Posterior vena cava (tissue), 2 donors: ENCODE measurements around the gene TTLL6. TPM values are rescaled to one million over a fixed set of nuclear protein-coding genes. Genes with fewer than 3 reads are reported as not detected.
A peak's percentile ranks its signal among the peaks of the same experiment; 100 is the strongest.

Experiments
- DNase-seq: peaks from one replicate; pipeline ENCODE4 v3.0.0-alpha.2; 2020; ENCODE audit warnings: low spot score
- intact Hi-C, 2 donors: fragments of 100-400 bp; cut with DNase I; formaldehyde crosslinking; loops; one replicate each; pipeline versions ENCODE4 v1.14.1 to v1.14.2; 2022 to 2023
- total RNA-seq, 2 donors: library from RNA; stranded (reverse); fragmentation: NEBNext Ultra II Directional; extraction: Animal tissue kit (Norgen Biotek cat#: 25700); gene quantifications; one replicate each; pipeline ENCODE4 v1.2.1, GENCODE V29; 2021
- donor health status: DM: yes; HTN: yes; CAD: no.
- donor health status: DM: yes; HTN: yes; CAD: no.

The TTLL6 gene
- total RNA-seq, 2 donors from 2014 or later = 0.46 TPM; not detected in 1

DNA sequence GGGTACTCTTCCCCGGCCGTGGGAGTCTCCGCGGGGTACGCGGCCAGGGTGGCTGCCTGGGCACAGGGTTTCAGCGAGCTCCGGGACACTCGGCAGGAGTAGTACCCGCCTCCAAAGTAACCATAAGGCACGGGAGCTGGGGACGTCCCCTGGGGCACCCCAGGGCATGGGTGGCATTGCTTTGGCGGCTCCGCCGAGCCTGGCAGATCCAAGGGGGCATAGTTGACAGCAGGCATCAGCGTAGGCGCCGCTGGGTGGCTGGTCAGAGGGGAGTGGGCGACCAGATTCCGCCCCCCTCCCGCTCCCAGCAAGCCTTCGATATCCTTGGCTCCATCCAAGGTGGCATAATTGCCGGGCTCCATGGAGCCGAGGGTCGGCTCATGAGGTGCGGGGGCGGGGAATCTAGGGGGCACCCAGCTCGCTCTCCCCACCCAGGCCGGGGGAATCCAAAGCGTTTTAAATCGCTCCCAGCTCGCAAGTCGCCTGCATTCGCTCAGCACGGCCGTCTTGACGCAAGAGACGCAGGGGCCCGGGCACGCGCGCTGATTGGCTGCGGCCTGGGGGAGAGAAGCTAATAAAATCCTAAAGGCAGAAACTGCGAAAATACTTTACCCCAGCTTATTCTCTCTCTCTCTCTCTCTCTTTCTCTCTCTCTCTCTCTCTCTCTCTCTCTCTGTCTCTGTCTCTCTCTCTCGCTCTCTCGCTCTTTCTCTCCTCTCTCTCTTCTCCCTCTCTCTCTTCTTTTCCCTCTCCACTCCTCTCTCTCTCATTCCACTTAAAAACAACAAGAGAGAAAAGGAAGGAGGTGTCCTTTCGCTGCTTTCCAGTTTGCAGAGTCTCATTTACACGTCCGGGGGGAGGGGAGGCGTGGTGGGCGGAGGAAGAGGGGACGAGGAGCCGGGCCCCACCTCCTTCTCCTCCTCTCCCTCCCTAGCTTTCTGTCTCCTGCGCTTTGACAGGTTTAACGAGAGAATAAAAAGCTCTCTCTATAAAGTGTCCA lies 88.5 kb downstream of the TTLL6 start, which contains the start of gene HOXB13:
Gene HOXB13, minus strand, starts transcription at position 519 of the 1,000 bp plus-strand sequence. Its CDS starts 157 bp downstream, at position 362.
- intact Hi-C loops = loop anchor here in 1 of 2 donors (10.0 kb wide), 1 partner anchor 146 kb away; no protein-coding TSS in a partner anchor
- no peak for DNase-seq

DNA sequence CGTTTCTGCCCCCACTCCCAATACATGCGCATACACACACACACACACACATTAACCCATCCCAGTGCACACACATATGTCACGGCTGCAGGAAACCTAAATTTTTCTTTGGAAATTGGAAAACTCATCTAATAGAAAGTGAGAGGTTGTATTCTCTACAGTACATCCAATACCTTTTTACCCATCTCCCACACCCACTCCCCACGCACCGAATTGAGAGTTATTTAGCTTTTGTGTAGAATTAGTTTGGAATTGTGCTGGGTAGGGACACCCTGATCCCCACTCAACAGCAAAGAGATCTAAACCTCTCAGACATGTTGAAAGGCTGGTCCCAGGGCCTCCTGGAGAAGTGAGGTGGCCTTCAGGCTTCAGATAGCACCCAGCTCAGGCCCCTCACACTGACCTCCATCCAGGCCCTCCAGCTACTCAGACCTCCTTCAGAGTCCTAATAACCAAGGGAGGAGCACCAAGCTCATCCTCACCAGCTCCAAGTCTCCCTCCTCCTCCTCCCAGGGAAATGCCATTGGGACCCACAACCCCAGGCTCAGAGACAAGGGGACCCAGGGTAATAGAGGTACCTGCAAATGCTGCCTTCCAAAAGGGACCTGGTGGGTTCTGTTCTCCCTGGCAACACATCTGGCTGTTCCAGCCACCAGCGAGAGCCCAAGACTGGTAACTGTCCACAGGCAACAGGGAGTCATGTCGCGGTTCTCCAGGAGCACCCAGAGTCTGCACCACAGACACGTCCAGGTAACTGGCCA lies 89.4 kb downstream of the TTLL6 start:
- intact Hi-C loops = loop anchor here in 1 of 2 donors (2.0 to 10.0 kb wide), 2 partner anchors 63 to 147 kb away; no protein-coding TSS in a partner anchor
- no peak for DNase-seq

DNA sequence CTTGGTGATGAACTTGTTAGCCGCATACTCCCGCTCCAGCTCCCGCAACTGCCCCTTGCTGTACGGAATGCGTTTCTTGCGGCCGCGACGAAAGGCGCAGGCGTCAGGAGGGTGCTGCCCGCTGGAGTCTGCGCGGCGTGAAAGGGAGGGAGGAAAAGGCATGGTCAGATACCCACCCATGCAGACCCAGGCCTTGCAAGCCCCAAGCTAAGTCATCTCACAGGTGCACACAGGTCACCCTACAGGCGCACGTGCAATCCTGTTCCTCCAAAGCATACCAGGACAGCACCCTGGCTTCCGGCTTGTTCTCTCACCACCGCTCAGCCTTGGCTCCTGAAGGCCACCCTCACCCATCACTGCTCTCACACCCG lies 90.1 kb downstream of the TTLL6 start:
- intact Hi-C loops = loop anchor here in 1 of 2 donors (2.0 to 10.0 kb wide), 2 partner anchors 64 to 148 kb away; no protein-coding TSS in a partner anchor
- no peak for DNase-seq

DNA sequence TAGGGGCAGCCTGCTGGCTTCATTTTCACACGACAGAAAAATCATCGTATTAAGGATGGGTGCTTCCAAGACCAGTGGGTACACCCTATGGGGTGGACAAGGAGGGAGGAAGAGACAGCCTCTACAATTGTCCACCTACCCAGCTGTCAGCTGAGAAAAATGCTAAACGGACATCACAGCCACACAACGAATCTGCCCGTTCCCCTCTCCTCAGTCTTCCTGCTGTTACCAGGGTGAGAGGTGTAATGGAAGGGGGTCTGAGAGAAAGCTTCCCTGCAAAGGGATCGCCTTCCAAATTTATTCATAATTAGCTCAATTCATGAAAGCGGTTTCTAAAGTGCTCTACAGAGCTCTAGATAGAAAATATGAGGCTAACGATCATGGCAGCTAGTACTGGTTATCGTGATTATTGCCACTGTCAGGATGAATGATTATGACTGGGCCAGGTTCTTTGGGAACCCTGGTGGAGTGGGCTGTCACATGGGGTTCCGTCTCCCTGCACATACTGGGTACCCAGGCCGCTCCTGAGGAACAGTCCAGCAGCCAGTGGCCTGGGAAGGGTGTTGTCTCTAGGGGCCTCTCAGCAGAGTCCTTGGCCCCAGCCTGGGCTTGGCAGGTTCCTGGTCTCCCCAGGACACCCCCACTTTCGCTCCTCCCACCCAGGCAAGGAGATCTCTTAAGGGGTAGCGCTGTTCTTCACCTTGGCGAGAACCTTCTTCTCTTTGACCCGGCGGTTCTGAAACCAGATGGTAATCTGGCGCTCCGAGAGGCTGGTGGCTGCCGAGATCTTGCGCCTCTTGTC lies 90.7 kb downstream of the TTLL6 start:
- intact Hi-C loops = loop anchor here in 1 of 2 donors (2.0 to 10.0 kb wide), 2 partner anchors 64 to 148 kb away; no protein-coding TSS in a partner anchor
- DNase-seq = no peak

DNA sequence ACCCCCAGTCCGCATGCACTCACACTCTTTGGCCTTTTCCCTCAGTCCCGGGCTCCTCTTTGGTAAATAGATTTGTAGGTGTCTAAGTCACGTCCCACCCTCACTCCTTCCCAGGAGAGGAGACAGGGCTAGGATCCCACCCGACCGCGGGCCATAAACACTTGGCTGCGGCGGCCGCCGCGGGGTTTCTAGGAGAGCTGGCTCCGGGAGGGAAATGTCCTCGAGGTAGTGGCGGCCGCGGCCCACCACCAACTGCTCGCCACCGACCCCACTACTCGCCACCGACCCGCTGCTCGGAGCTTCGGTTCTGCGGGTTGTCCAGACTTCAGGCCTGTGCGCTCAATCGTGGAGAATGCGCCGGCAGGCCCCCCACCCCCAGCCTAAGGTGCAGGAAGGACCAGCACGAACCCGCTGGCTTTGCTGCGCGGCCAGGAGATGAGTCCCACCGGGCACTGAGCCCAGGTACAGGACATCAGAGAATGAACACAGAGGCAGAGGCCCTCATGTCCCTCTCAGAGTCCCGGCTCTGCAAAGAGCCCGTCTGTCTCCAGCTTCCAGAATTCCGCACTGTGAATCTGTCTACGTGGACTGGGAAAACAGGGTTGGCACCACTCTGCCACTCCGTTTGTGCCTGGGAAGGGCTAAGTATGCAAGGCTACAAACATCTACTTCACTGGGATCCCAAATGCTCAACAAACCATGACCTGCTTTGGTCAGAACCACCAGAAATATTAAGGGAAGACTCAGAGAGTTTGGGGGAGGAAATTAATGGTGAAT lies 91.6 kb downstream of the TTLL6 start:
- intact Hi-C loops = loop anchor here (2.0 to 10.0 kb wide), 3 partner anchors 47 to 149 kb away; no protein-coding TSS in a partner anchor
- DNase-seq = no peak

DNA sequence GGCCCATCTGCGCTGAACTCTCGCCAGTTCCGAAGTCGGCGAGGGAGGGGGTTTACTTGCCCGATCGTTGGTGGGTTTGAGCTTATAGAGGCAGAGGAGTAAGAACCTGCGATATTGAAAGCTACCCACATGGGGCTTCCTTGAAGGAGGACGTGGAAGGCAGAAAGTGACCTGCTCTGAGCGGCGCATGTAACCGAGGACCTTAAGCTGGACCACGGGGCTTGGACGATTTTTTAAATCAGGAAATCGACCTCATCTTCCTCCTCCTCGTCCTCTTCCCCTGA lies 92.1 kb downstream of the TTLL6 start:
- no peak for DNase-seq
- intact Hi-C loops = loop anchor here (2.0 to 10.0 kb wide), 2 partner anchors 46 to 150 kb away; no protein-coding TSS in a partner anchor

DNA sequence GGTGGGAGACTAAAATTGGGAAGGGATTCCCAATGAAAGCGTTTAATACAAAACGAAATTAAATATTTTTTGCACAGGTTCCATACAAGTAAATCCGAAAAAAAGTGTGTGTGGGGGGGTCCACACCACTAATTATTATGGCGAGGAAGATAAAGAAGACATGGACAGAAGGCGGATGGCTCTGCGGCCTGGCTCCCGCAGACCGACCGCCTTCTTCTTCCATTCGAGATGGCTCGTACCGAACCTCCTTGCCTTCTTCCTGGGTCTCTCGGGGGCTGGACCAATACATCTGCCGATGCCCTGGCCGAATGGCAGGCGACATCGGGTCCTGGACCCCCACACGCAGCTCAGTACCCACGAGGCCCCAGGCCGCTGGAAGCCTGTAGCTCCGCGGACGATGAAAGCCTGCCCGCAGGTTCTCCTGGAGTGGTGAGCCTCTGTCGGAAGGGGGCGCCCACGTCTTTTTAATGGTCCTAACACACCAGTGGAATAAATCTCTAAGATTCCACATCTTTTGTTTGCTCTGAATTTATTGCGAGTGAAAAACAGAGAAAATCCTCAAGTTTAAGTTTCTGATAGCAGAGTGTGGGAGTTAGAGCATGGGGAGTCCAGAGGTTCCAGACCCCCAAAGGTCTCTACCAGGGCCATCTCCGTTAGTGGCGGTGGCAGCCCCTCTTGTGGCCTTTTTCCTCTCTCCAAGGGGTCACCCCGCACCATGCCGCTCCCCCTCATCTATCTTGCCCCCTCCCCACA lies 92.6 kb downstream of the TTLL6 start:
- DNase-seq = peak; percentile 96

DNA sequence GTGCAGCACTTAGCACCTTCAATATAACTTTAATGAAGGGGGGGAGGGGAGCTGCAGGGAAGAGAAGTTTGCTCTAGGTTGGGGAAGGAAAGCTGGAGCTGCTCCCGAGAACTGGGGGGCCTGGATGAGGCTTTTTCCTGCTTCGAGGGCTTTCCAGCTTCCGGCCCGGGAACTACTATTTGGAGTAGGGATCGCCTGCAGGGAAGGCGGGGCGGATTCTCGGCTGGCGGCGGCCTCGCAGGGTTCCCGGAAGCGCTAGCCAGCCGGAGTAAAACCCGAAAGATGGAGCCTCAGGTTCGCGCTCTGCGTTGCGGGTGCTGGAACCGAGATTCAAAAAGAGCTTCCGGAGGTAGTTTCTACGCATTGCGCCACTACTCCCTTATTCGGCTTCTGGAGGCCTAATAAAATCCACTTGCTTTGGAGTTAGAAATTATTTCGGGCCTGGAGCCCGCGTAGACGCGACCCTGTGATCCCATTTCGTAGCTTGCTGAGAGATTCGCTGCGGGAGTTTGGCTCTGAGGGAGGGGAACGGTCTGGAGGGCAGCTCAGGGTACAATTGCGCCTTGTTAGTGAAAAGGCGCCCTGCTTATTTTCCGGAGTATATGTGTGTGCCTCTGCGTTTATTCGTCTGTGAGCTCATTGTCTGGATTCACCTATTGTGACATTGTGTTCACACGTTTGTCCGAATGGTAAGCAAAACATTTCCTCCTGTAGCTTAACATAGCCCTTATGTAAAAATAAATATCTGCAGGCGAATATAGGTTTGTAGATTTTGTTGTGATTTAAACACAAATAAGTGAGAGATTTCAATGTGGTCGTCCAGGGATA lies 93.4 kb downstream of the TTLL6 start:
- intact Hi-C loops = loop anchor here (2.0 to 10.0 kb wide), 4 partner anchors 45 to 154 kb away; no protein-coding TSS in a partner anchor
- no peak for DNase-seq

More for the DNA sequence above, 92.6 kb downstream of the TTLL6 start:
- intact Hi-C loops = loop anchor here (2.0 to 10.0 kb wide), 4 partner anchors 46 to 153 kb away; no protein-coding TSS in a partner anchor

DNA sequence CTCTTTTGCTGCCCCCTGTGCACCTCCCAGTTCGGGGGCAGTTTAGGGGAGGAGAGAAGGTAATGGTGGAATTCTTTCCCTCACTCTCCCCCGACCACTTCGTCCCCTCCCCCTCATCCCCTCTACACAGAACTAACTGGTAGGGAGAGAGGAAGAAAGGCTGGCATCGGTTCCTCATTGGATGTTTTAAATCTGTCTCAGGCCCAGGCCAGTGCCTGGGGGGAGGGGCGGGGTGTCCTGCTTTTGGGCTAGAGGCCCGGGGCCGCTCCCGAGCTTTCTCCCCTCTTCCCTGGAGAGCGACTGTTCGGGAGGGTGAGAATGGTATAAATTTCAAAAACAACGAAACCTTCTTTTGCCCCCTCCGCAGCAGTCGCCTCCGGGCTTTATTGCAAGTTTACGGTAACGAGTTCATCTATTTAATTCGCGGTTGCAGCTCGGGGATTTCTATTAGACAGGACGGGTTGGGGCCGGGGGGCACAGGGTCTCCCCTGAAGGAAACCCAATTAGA lies 94.1 kb downstream of the TTLL6 start, which contains the start of gene PRAC2:
Gene PRAC2, plus strand, starts transcription at position 271 of the 508 bp plus-strand sequence. CDS start 1,226 bp downstream, outside the sequence.
- intact Hi-C loops = loop anchor here (5.0 to 10.0 kb wide), 3 partner anchors 69 to 154 kb away; no protein-coding TSS in a partner anchor
- DNase-seq = no peak

DNA sequence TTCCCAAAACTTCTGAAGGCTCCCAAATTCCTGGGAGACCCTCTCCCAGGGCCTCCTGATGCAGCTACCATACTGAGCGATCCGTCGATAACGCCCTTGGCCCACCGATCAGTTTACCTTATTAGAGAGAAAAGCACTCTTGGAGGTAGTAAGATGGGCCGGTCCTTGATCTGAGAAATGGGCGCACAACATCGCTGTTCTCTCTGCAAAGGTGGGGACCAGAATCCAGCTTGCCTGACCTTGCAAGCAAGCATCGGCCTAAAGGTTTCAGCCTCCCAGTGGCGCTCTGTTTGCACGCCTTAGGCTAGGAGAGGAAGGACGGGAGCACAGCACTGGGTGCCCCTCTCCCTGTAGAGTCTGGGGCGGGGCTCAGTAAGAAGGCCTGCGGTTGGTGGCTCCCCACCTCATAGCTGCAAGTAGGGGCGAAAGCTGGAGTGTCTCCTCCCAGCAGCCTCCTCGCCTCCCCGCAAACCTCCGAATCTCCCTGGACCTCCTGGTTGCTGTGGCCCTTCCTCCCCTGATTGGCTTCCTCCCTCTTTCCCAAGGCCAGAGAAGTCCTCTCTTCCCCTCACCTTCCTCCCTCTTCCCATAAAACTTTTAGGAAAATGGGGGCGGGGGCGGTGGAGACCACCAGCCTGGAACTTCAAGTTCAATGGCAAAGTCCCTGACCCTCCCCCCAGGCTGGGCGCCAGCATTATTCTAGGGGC lies 94.7 kb downstream of the TTLL6 start, which contains the start of gene PRAC1:
Gene PRAC1, minus strand, starts transcription at position 318 of the 707 bp plus-strand sequence. Its CDS starts 126 bp downstream, at position 192.
- DNase-seq = no peak
- intact Hi-C loops = loop anchor here (5.0 to 10.0 kb wide), 3 partner anchors 70 to 155 kb away; no protein-coding TSS in a partner anchor

DNA sequence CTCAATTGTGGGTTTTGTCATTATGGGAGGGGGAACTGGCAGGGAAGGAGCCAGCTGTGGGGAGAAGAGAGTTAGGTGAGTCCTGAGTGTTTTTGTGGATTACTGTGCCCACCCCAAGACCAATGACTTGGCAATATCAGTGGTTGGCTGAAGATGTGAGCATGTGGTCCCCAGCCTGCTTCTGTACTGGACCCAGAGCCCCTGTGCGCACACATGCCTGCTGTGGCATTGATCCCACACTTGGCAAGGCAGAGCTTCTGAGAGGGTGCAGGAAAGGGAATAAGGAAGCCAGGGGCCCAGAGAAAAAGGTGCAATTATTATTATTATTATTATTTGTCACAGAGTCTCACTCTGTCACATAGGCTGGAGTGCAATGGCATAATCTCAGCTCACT lies 96.0 kb downstream of the TTLL6 start:
- DNase-seq = no peak
- intact Hi-C loops = loop anchor here (5.0 to 10.0 kb wide), 3 partner anchors 71 to 156 kb away; no protein-coding TSS in a partner anchor

DNA sequence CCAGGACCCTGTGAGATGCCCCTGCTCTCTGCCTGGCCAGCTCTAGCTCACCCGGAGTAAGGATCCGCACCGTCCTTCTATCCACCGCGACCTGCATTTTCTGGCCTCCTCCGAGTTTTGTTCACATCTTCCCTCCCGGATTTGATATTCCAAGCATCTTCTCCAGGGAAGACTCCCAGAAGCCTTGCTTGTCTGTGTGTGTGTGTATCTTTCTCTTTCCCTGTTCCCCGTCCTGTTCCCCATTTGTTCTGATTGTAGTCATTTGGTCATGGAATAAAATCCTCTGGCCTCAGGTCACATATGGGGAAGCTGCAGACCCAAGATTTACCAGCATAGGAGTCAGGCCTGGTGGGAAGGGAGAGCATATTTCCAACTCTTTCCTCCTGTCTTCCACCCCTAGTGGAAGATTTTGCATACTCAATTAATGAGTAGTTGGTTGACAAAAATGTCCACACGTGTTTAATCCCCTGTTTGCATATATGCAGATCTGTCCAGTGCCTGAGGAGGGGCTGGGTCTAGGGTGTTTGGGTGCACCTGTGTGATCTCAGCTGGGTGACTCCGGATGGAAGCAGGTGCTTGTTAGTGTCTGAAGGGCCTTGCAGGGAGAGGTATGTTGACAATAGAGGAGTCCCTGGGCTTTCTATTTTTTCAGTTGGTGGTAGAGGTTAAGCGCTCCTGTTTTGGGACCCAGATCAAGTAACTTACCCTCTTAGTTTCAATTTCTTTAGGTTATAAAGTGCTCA lies 96.6 kb downstream of the TTLL6 start:
- intact Hi-C loops = loop anchor here (5.0 to 10.0 kb wide), 3 partner anchors 72 to 157 kb away; no protein-coding TSS in a partner anchor
- DNase-seq = no peak

DNA sequence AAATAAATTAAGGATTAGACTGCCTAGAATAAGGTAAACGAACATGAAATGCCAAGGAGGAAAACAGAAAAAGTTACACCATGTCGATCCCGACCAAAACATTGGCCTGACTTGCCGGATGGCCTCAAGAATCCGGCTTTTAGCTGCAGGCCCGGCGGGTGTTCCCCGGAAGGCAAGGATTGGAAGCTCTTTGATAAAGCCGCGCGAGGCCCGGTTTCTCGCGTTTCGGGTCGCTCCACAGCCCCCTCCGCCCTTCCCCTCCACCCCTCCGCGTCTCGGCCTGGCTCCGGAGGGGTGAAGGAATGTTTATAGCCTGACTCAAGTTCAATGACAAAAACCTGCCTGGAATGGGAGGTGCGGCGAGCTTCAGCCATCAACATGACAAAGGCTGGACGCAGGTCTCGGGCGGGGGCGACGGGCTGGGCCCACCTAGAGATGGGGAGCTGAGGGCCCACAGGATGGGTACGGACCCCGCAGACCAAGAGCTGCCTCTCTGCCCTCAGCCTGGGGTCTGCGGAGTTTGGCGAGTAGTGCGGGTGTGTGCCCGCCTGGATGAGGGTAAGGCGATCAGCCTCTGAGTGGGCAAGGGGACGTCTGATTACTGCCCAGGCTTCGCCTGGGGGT lies 97.3 kb downstream of the TTLL6 start:
- intact Hi-C loops = loop anchor here (5.0 to 10.0 kb wide), 3 partner anchors 73 to 158 kb away; no protein-coding TSS in a partner anchor
- DNase-seq = no peak
